Esophagus squamous epithelium (tissue), 4 donors: ENCODE data around the gene CD55.

Experiments used
- POLR2A ChIP-seq, 4 donors: fragments of 450-650 bp; IDR thresholded peaks; one replicate each; pipeline ENCODE4 v1.6.1; 2017; ENCODE audit warnings: antibody characterized with exemption in 4 of 4, mild to moderate bottlenecking in 4 of 4, moderate library complexity in 3 of 4
- TF ChIP-seq, protein P1 (sequence below), 6 experiments: fragments of 450-650 bp in 4 of 6; fragments of 200-600 bp in 2 of 6; sonication (generic) in 2 of 6; IDR thresholded peaks; one replicate each; pipeline ENCODE4 v1.5.1; 2016 to 2019; ENCODE audit warnings: antibody characterized with exemption in 6 of 6, mild to moderate bottlenecking in 4 of 6, moderate library complexity in 4 of 6

DNA sequence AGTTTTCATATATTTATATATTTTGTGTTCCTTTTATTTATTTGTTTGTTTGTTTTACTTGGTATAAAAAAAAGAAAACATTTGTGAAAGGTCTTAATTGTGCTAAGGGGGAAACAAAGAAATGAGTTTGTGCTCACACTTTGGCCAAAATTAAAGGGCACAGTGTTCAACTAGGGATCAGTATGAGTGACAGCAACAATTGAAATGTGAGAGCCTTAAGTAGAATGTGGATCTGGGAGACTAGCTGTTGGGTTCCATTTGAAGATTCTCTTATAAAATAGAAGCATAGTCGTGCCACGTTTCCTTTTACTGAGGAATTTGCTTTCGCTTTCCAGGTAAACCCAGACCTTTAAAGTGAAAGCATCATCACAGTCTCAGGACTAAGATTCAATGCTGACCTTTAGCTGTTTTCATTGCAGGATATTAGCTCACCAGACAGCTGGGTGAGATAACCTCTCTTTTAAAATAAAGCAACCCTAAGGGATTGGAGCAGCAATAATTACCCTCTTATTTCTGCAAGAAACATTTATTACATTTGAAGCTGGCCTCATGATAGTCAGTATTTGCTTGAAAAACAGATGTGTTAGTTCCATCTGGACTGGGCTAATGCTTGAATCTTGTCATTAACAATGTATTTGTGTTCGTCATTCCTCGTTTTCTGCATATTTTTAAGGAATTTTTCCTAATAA is 37.1 kb upstream of the CD55 start:
- TF ChIP-seq, protein P1, sequence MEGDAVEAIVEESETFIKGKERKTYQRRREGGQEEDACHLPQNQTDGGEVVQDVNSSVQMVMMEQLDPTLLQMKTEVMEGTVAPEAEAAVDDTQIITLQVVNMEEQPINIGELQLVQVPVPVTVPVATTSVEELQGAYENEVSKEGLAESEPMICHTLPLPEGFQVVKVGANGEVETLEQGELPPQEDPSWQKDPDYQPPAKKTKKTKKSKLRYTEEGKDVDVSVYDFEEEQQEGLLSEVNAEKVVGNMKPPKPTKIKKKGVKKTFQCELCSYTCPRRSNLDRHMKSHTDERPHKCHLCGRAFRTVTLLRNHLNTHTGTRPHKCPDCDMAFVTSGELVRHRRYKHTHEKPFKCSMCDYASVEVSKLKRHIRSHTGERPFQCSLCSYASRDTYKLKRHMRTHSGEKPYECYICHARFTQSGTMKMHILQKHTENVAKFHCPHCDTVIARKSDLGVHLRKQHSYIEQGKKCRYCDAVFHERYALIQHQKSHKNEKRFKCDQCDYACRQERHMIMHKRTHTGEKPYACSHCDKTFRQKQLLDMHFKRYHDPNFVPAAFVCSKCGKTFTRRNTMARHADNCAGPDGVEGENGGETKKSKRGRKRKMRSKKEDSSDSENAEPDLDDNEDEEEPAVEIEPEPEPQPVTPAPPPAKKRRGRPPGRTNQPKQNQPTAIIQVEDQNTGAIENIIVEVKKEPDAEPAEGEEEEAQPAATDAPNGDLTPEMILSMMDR (IDR thresholded peaks at IDR 0.05), result no peak
- TF ChIP-seq POLR2A (IDR thresholded peaks at IDR 0.05), result no peak
